ENCODE results near the gene BCL11A.

The BCL11A gene

DNA sequence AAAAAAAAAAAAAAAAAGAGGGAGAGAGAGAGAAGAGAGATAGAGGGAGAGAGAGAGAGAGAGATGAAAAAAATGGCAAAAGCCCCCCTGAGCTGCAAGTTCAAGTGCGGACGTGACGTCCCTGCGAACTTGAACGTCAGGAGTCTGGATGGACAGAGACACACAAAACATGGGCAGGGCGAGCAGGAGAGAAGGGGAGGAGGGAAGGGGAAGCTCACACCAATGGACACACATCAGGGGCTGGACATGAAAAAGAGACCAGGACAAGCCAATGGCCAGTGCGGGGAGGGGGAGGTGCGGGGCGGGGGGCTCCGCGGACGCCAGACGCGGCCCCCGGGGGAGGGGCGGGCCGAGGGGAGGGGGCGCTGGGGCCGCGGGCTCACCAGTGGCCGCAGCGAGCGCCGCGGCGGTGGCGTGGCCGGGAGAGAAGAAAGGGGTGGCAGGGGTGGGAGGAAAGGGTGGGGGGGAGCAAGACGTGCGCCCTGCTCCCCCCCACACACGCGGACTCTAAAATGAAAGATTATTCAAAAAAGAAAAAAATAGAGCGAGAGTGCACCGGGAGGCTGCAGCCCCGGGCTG lies at the start of gene BCL11A:
Gene BCL11A (minus strand): TSS at position 160 of the 579 bp plus-strand sequence. CDS start 384 bp downstream, outside the sequence.
- TF ChIP-seq, protein P1, sequence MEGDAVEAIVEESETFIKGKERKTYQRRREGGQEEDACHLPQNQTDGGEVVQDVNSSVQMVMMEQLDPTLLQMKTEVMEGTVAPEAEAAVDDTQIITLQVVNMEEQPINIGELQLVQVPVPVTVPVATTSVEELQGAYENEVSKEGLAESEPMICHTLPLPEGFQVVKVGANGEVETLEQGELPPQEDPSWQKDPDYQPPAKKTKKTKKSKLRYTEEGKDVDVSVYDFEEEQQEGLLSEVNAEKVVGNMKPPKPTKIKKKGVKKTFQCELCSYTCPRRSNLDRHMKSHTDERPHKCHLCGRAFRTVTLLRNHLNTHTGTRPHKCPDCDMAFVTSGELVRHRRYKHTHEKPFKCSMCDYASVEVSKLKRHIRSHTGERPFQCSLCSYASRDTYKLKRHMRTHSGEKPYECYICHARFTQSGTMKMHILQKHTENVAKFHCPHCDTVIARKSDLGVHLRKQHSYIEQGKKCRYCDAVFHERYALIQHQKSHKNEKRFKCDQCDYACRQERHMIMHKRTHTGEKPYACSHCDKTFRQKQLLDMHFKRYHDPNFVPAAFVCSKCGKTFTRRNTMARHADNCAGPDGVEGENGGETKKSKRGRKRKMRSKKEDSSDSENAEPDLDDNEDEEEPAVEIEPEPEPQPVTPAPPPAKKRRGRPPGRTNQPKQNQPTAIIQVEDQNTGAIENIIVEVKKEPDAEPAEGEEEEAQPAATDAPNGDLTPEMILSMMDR (IDR thresholded peaks at IDR 0.05; ENCODE audit: borderline replicate concordance, insufficient read depth, low read depth, low read length), result no peak
- H3K4me3 ChIP-seq (ENCODE audit: low read depth, low read length), result peak within 1 kb of the TSS; percentile 90

DNA sequence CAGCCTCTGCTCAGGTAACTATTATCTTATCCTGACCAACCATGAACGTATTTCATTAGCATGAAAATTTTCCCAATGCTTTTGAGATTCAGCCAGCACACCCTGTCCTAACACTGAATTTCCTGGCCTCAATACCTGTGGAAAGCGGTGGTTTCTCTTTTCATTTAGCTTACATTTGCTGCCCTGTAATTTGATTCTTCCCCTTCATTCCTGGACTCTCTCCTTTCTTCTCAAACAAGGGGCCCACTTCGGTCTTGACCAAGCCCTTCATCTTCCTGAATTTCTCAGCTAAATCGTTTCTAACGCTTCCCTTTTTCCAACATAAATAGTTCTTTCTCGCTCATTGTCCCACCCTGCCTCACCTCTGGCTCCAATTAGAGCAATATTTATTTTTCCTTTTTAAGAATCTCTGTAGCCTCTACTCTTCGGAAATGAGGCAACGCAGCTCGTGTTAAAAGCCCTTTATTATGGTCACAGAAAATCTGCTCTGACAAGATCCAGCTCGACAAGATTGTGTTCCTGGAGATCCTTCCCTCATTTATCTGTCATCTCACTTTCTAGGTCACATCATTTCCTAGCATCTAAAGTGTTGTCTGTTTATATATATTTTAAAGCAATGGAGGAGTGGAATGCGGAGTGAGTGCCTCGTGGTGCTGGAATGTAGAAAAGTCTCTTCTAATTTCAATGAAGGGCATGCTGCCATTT lies 49.5 kb upstream of the BCL11A start:
- no peak overlapping the region for H3K4me3 ChIP-seq (ENCODE audit: low read depth, low read length)
- TF ChIP-seq, protein P1 (IDR thresholded peaks at IDR 0.05; ENCODE audit: borderline replicate concordance, insufficient read depth, low read depth, low read length), result no peak

DNA sequence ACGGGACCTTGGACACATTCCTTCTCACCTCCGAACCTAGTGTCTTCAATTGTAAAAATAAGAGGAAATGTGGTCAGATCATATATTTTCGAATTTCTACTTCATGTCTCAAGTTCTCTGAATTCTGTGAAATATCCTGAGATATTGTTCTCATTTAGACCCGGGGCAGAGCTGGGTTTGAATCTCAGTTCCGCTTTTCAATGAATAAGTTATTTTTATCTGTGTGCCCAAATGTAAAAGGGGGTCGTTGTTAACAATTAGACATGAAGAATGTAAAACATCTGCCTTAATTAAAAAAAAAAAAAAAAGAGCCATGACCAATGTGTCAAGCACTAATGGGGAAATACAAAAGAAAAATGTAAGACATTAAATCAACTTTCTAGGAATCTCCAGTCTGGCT lies 48.9 kb upstream of the BCL11A start:
- TF ChIP-seq, protein P1 (IDR thresholded peaks at IDR 0.05; ENCODE audit: borderline replicate concordance, insufficient read depth, low read depth, low read length), result no peak
- no peak overlapping the region for H3K4me3 ChIP-seq (ENCODE audit: low read depth, low read length)

DNA sequence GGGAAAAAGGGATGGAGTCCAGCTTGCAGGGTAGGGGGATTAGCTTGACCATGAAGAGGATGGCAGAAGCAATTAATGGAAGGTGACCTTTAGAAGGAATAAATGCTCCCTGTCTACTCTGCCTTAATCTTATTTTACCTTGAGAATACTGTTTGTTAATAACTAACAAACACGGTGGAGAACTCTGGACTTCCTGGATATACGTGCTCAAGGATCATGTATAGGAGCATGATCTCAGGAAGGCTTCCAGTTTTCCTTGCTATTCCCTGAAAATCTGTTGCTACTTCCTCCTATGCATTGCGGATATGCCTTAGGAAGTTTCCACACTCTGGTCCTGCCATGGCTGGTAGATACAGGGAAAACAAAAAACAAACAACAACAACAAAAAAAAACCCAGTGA lies 44.8 kb upstream of the BCL11A start:
- H3K4me3 ChIP-seq (ENCODE audit: low read depth, low read length), result no peak overlapping the region
- TF ChIP-seq, protein P1 (IDR thresholded peaks at IDR 0.05; ENCODE audit: borderline replicate concordance, insufficient read depth, low read depth, low read length), result no peak

DNA sequence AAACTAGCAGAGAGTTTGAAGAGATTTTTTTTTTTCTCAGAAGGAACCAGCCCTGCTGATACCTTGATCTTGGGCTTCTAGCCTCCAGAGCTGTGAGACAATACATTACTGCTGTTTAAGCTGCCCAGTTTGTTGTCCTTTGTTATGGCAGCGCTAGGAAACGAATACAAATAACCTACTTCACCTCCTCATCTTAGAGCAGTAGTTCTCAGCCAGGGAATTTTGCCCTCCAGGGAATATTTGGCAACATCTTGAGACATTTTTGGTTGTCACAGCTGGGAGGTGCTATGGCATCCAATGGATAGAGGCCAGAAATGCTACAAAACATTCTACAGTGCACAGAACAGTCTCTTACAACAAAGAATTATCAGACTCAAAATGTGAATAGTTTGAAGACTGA lies 43.9 kb upstream of the BCL11A start:
- H3K4me3 ChIP-seq (ENCODE audit: low read depth, low read length), result no peak overlapping the region
- TF ChIP-seq, protein P1 (IDR thresholded peaks at IDR 0.05; ENCODE audit: borderline replicate concordance, insufficient read depth, low read depth, low read length), result no peak

DNA sequence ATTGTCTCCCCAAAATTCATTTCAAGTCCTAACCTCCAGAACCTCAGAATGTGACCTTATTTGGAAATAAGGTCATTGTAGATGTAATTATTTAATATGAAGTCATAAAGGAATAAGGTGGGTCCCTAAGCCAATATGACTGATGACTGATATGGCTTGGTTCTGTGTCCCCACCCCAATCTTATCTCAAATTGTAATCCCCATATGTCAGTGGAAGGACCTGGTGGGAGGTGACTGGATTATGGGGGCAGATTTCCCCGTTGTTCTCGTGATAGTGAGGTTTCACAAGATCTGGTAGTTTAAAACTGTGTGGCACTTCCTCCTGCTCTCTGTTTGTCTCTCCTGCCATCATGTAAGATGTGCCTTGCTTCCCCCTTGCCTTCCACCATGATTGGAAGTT lies 43.0 kb upstream of the BCL11A start:
- H3K4me3 ChIP-seq (ENCODE audit: low read depth, low read length), result no peak overlapping the region
- TF ChIP-seq, protein P1 (IDR thresholded peaks at IDR 0.05; ENCODE audit: borderline replicate concordance, insufficient read depth, low read depth, low read length), result no peak

DNA sequence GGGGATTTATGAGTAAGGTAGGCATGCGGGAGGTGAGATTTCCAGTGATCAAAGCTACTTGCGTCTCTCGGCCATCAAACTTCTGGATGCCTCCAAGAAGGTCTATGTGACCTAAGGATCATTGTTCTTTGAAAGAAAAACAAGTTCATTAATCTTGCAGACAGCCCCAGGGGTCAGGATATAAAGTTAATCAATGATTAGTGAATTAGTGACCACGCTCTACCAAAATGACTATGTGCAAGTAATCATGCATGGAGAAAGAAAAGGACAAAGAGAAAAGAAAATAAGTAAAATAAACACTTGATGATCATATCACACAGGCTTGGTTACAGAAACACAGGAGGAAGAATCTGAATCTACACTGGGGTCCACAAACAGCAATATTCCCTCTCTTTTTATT lies 42.5 kb upstream of the BCL11A start:
- TF ChIP-seq, protein P1 (IDR thresholded peaks at IDR 0.05; ENCODE audit: borderline replicate concordance, insufficient read depth, low read depth, low read length), result no peak

More for the DNA sequence above, 42.5 kb upstream of the BCL11A start:
- no peak overlapping the region for H3K4me3 ChIP-seq (ENCODE audit: low read depth, low read length)

All from GM12875 (cell line).